ENCODE measurements around the gene C11orf65.

C11orf65 gene

DNA sequence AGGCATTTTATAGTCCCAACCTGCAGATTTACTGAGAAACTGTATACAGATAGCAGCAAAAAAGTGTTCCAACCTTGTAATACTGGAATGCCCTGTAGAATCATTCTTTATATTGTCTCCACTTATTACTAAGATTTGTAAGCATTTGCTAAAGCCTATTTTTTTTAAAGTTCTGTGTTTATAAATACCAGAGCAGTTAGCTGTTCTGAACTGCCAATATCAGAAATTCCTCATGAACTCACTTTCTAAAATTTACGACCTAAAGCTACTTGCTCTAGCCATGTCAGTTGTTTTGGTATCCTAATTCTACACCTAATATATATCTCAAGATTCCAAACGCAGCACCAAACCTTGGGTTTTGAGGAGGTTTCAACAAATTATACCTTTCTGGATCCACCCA, 103.2 kb downstream of the C11orf65 start:
- Histone ChIP-seq H3K9me3 (ENCODE audit: control insufficient read depth, low read depth, low read length) (no peaks in the 10 kb centered on the region), H3K27me3 (ENCODE audit: control insufficient read depth, insufficient read depth, low read length) (no peaks in the 10 kb centered on the region), H3K36me3 (ENCODE audit: control insufficient read depth, low read depth, low read length) (peaks cover 8% of the 10 kb centered on the region), H3K9ac (ENCODE audit: low read length) (no peak overlapping the region), H3K4me1 (ENCODE audit: control insufficient read depth, low read depth, low read length) (no peaks in the 10 kb centered on the region), H3K27ac (ENCODE audit: low read length) (no peak overlapping the region), H3K4me3 (ENCODE audit: low read length) (no peak overlapping the region)

- Histone ChIP-seq H3K4me3 (ENCODE audit: low read length) (no peak overlapping the region), H3K9ac (ENCODE audit: low read length) (no peak overlapping the region), H3K27ac (ENCODE audit: low read length) (no peak overlapping the region), H3K27me3 (ENCODE audit: control insufficient read depth, insufficient read depth, low read length) (no peaks in the 10 kb centered on the region), H3K4me1 (ENCODE audit: control insufficient read depth, low read depth, low read length) (no peaks in the 10 kb centered on the region), H3K9me3 (ENCODE audit: control insufficient read depth, low read depth, low read length) (no peaks in the 10 kb centered on the region), H3K36me3 (ENCODE audit: control insufficient read depth, low read depth, low read length) (peaks cover 41% of the 10 kb centered on the region)
These were observed 115.9 kb downstream of the C11orf65 start for GRCh38 chr11:108351468-108351867.

DNA sequence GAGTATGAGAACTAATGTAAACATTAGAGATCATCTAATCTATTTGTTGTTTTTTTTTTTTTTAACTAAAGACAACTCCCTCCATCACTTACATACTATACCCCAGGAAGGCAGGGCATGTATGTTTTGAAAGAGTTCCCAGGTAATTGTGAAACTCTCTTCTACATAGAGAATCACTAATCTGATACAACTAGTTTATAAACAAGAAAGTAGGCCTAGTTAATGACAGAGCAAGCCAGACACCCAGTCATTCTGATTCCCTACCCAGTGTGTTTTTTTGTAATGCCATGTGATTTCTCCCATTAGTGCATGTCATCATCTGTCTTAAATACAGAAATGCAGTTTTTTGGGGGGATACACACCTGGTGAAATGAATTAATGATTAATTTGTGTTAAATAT, 120.9 kb downstream of the C11orf65 start:
- Histone ChIP-seq H3K4me3 (ENCODE audit: low read length) (no peak overlapping the region), H3K9ac (ENCODE audit: low read length) (no peak overlapping the region), H3K9me3 (ENCODE audit: control insufficient read depth, low read depth, low read length) (no peaks in the 10 kb centered on the region), H3K36me3 (ENCODE audit: control insufficient read depth, low read depth, low read length) (peaks cover 17% of the 10 kb centered on the region), H3K4me1 (ENCODE audit: control insufficient read depth, low read depth, low read length) (no peaks in the 10 kb centered on the region), H3K27ac (ENCODE audit: low read length) (no peak overlapping the region), H3K27me3 (ENCODE audit: control insufficient read depth, insufficient read depth, low read length) (no peaks in the 10 kb centered on the region)

DNA sequence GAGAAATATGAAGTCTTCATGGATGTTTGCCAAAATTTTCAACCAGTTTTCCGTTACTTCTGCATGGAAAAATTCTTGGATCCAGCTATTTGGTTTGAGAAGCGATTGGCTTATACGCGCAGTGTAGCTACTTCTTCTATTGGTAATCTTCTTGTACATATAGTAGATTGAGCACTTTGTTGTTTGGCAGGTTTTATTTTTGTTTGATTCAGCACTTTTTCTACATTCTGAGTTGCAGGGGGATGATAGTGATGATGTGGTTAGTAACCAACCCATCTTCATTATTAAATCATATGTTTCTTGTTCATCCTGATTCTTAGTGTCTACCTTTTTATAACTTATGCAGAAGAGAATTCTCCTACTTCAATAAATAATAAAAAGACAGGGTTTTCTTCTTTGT, 121.6 kb downstream of the C11orf65 start:
- Histone ChIP-seq H3K27me3 (ENCODE audit: control insufficient read depth, insufficient read depth, low read length) (no peaks in the 10 kb centered on the region), H3K9me3 (ENCODE audit: control insufficient read depth, low read depth, low read length) (no peaks in the 10 kb centered on the region), H3K36me3 (ENCODE audit: control insufficient read depth, low read depth, low read length) (peaks cover 17% of the 10 kb centered on the region), H3K4me1 (ENCODE audit: control insufficient read depth, low read depth, low read length) (no peaks in the 10 kb centered on the region), H3K4me3 (ENCODE audit: low read length) (no peak overlapping the region), H3K9ac (ENCODE audit: low read length) (no peak overlapping the region), H3K27ac (ENCODE audit: low read length) (no peak overlapping the region)

DNA sequence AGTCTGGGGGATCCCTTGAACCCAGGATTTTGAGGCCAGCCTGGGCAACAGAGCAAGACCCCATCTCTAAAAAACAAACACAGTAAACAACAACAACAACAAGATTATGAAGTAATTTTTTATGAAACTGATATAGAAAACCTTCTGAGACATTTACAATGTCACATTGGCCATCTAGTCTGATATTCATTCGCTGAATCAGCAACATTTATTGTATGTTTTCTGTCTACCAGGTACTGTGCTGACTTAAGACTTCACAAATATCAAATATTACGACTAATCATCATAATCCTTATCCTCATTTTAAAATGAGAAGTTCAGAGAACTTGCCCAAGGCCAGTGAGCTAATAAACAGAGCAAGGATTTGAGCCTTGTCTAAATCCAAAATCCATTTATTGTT, 123.6 kb downstream of the C11orf65 start:
- Histone ChIP-seq H3K9me3 (ENCODE audit: control insufficient read depth, low read depth, low read length) (no peaks in the 10 kb centered on the region), H3K27ac (ENCODE audit: low read length) (no peak overlapping the region), H3K9ac (ENCODE audit: low read length) (no peak overlapping the region), H3K36me3 (ENCODE audit: control insufficient read depth, low read depth, low read length) (peaks cover 10% of the 10 kb centered on the region), H3K27me3 (ENCODE audit: control insufficient read depth, insufficient read depth, low read length) (no peaks in the 10 kb centered on the region), H3K4me1 (ENCODE audit: control insufficient read depth, low read depth, low read length) (peaks cover 7% of the 10 kb centered on the region), H3K4me3 (ENCODE audit: low read length) (no peak overlapping the region)

DNA sequence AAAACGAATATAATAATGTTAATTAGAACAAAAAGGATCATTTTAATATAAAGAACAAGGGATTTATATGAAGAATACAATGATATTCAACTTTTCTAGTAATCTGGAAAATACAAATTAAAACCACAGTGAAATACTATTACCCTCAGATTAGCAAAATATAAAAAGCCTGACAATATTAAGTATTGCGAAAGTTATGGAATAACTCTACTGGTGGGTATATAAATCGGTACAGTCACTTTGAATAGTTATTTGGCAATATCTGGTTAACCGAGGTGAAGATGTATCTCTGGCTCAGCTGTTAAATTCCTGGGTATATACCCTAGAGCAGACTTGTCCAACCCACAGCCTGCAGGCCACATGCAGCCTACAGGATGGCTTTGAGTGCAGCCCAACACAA, 125.7 kb downstream of the C11orf65 start:
- H3K27ac ChIP-seq (ENCODE audit: low read length), result no peak overlapping the region
- H3K4me1 ChIP-seq (ENCODE audit: control insufficient read depth, low read depth, low read length), result peaks cover 7% of the 10 kb centered on the region
- no peak overlapping the region for H3K4me3 ChIP-seq (ENCODE audit: low read length)
- no peak overlapping the region for H3K9ac ChIP-seq (ENCODE audit: low read length)
- H3K9me3 ChIP-seq (ENCODE audit: control insufficient read depth, low read depth, low read length), result no peaks in the 10 kb centered on the region
- peaks cover 3% of the 10 kb centered on the region for H3K36me3 ChIP-seq (ENCODE audit: control insufficient read depth, low read depth, low read length)
- no peaks in the 10 kb centered on the region for H3K27me3 ChIP-seq (ENCODE audit: control insufficient read depth, insufficient read depth, low read length)

DNA sequence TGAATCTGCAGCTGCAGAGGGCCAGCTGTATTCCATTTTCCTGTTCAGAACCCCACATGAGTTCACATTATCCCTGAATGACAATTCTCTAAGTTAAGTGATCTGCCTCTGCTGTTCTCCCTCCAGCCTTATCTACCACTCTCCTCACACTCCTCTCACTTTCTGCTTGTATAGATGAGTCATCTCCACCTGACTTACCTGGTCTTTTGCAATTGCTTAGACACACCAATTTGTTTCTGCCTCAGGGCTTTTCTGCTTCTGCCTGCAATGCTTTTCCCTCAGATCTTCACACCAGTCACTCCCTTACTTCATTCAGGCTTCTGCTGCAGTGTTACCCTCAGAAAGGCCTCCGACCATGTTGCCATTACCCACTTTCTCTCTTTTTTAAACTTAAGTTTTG, 126.4 kb downstream of the C11orf65 start:
- H3K9ac ChIP-seq (ENCODE audit: low read length), result no peak overlapping the region
- peaks cover 5% of the 10 kb centered on the region for H3K36me3 ChIP-seq (ENCODE audit: control insufficient read depth, low read depth, low read length)
- H3K4me1 ChIP-seq (ENCODE audit: control insufficient read depth, low read depth, low read length), result peaks cover 7% of the 10 kb centered on the region
- H3K9me3 ChIP-seq (ENCODE audit: control insufficient read depth, low read depth, low read length), result no peaks in the 10 kb centered on the region
- H3K27me3 ChIP-seq (ENCODE audit: control insufficient read depth, insufficient read depth, low read length), result no peaks in the 10 kb centered on the region
- H3K27ac ChIP-seq (ENCODE audit: low read length), result no peak overlapping the region
- H3K4me3 ChIP-seq (ENCODE audit: low read length), result no peak overlapping the region

DNA sequence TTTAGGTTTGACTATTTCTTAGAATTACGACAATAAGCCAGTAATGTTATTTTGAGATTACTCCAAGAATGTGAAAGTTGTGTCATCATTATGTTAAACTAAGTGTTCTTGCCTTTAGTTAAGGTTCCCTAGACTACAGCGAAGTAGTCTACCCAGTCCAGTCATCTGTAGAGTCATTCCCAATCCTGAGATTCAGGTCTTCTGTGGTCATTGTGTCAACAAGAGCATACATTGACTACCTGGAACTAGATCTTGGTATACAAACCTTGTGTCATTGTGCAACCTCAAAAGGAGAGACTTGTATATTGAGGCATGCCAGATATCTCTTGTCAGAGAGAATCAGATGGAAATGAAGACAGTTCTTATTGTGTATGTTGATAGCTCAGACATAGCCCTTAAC, 128.6 kb downstream of the C11orf65 start:
- no peaks in the 10 kb centered on the region for H3K9me3 ChIP-seq (ENCODE audit: control insufficient read depth, low read depth, low read length)
- H3K27me3 ChIP-seq (ENCODE audit: control insufficient read depth, insufficient read depth, low read length), result no peaks in the 10 kb centered on the region
- peaks cover 22% of the 10 kb centered on the region for H3K36me3 ChIP-seq (ENCODE audit: control insufficient read depth, low read depth, low read length)

DNA sequence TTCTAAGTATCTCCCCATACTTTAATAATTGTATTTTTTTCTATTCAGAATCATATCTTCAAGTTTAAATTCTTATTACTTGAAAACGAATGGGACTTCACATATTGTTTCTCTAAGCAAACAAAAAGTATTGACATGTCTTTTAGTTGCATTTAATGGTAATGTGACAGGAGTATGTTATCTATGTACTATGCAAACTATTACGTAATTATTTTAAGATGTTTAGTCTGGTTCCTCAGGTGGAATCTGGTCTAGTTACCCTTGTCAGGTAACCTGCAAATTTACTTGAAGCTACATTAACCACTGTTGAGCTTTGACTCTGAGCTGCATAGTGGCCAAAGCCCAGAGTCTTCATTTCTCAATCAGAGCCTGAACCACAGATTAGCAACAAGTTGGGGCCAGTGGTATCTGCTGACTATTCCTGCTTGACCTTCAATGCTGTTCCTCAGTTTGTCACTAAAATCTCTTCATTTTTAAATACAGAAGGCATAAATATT, 133.9 kb downstream of the C11orf65 start:
- peaks cover 45% of the 10 kb centered on the region for H3K36me3 ChIP-seq (ENCODE audit: control insufficient read depth, low read depth, low read length)
- no peak overlapping the region for H3K4me3 ChIP-seq (ENCODE audit: low read length)
- no peaks in the 10 kb centered on the region for H3K4me1 ChIP-seq (ENCODE audit: control insufficient read depth, low read depth, low read length)

More for the DNA sequence above, 128.6 kb downstream of the C11orf65 start:
- H3K4me1 ChIP-seq (ENCODE audit: control insufficient read depth, low read depth, low read length), result peaks cover 7% of the 10 kb centered on the region
- H3K27ac ChIP-seq (ENCODE audit: low read length), result no peak overlapping the region
- H3K9ac ChIP-seq (ENCODE audit: low read length), result no peak overlapping the region
- H3K4me3 ChIP-seq (ENCODE audit: low read length), result no peak overlapping the region

More for the DNA sequence above, 133.9 kb downstream of the C11orf65 start:
- Histone ChIP-seq H3K9me3 (ENCODE audit: control insufficient read depth, low read depth, low read length) (no peaks in the 10 kb centered on the region), H3K27me3 (ENCODE audit: control insufficient read depth, insufficient read depth, low read length) (no peaks in the 10 kb centered on the region), H3K9ac (ENCODE audit: low read length) (no peak overlapping the region), H3K27ac (ENCODE audit: low read length) (no peak overlapping the region)

Measured in iPS-18a (cell line).